Ishikawa (cell line): ENCODE measurements around the gene DNAJB7.

Source experiments
- CEBPB ChIP-seq: IDR thresholded peaks from 2 replicates; pipeline ENCODE4 v1.6.1; 2012
- CREB1 ChIP-seq: IDR thresholded peaks from 2 replicates; pipeline ENCODE4 v1.6.1; 2012; ENCODE audit warnings: low read depth
- EGR1 ChIP-seq: IDR thresholded peaks from 2 replicates; pipeline ENCODE4 v1.6.1; 2012
- EP300 ChIP-seq: IDR thresholded peaks from 2 replicates; pipeline ENCODE4 v1.6.1; 2012; ENCODE audit warnings: borderline replicate concordance
- FOXM1 ChIP-seq: IDR thresholded peaks from 2 replicates; pipeline ENCODE4 v1.6.1; 2012; ENCODE audit warnings: low read depth, borderline replicate concordance
- MAX ChIP-seq: IDR thresholded peaks from 2 replicates; pipeline ENCODE4 v1.6.1; 2012
- NFIC ChIP-seq: IDR thresholded peaks from 2 replicates; pipeline ENCODE4 v1.6.1; 2012
- RAD21 ChIP-seq: IDR thresholded peaks from 2 replicates; pipeline ENCODE4 v1.6.1; 2012; ENCODE audit warnings: low read depth
- REST ChIP-seq: IDR thresholded peaks from 2 replicates; pipeline ENCODE4 v1.6.1; 2012; ENCODE audit warnings: low read depth, mild to moderate bottlenecking
- TAF1 ChIP-seq: IDR thresholded peaks from 2 replicates; pipeline ENCODE4 v1.6.1; 2012; ENCODE audit warnings: low read depth, mild to moderate bottlenecking
- TCF12 ChIP-seq: IDR thresholded peaks from 2 replicates; pipeline ENCODE4 v1.6.1; 2012; ENCODE audit warnings: low read depth
- TEAD4 ChIP-seq: IDR thresholded peaks from 2 replicates; pipeline ENCODE4 v1.6.1; 2012
- YY1 ChIP-seq: IDR thresholded peaks from 2 replicates; pipeline ENCODE4 v1.6.1; 2012; ENCODE audit warnings: low read depth
- ZBTB7A ChIP-seq: IDR thresholded peaks from 2 replicates; pipeline ENCODE4 v1.6.1; 2012; ENCODE audit warnings: low read depth
- TF ChIP-seq, protein P1 (sequence below): IDR thresholded peaks from 2 replicates; pipeline ENCODE4 v1.6.1; 2012

The DNAJB7 gene

DNA sequence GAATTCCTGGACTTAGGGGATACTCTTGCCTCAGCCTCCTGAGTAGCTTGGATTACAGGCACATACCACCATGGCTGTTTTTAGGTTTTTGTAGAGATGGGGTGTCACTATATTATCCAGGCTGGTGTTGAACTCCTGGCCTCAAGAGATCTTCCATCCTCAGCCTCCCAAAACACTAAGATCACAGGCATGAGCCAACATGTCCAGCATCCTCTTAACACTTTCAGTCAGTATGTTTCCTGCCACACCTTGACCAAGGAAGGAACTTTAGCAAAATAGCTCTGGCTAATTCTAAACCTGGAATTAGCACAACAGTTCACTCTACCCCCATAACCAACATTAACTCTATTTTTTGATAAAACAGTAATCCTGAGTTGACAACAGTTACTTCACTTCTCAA, 27.2 kb upstream of the DNAJB7 start:
- TF ChIP-seq TEAD4, result no peak
- no peak for TF ChIP-seq CEBPB
- no peak for TF ChIP-seq TAF1
- no peak for TF ChIP-seq EGR1
- TF ChIP-seq CREB1, result no peak

- no peak for TF ChIP-seq CREB1
- TF ChIP-seq, protein P1, sequence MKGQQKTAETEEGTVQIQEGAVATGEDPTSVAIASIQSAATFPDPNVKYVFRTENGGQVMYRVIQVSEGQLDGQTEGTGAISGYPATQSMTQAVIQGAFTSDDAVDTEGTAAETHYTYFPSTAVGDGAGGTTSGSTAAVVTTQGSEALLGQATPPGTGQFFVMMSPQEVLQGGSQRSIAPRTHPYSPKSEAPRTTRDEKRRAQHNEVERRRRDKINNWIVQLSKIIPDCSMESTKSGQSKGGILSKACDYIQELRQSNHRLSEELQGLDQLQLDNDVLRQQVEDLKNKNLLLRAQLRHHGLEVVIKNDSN, result no peak
- no peak for TF ChIP-seq EGR1
- no peak for TF ChIP-seq RAD21
- TF ChIP-seq FOXM1, result no peak
- no peak for TF ChIP-seq REST
- no peak for TF ChIP-seq NFIC
- TF ChIP-seq CEBPB, result no peak
- TF ChIP-seq MAX, result no peak
- no peak for TF ChIP-seq EP300
- no peak for TF ChIP-seq ZBTB7A
- TF ChIP-seq TEAD4, result no peak
These were observed 17.0 kb upstream of the DNAJB7 start for GRCh38 chr22:40878922-40879321.

- TF ChIP-seq EGR1 (no peak), TCF12 (no peak), FOXM1 (no peak), MAX (no peak), TAF1 (no peak), YY1 (no peak), REST (no peak)
- TF ChIP-seq, protein P1, result no peak
These were observed 15.6 kb upstream of the DNAJB7 start for GRCh38 chr22:40877488-40877887.

DNA sequence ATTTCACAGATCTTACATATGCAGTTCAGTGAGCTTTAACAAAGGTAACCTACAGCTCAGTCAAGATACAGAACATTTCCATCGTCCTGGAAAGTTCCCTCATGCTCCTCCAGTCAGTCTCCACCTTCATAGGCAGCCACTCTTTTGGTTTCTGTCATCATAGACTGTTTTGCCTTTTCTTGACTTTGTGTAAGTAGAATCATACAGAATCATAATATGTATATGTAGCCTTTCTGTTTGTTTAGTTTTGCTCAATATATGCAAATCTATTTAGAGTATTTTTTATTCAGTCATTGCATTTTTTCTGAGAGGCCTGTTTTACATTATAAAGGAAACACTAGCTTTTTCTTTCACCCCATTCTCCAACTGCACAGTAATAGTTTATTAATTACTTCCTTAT, 15.0 kb upstream of the DNAJB7 start:
- TF ChIP-seq TEAD4, result no peak
- TF ChIP-seq CREB1, result no peak
- TF ChIP-seq, protein P1, result no peak
- TF ChIP-seq YY1, result no peak
- no peak for TF ChIP-seq REST
- no peak for TF ChIP-seq RAD21
- TF ChIP-seq EP300, result no peak
- no peak for TF ChIP-seq ZBTB7A
- no peak for TF ChIP-seq NFIC
- TF ChIP-seq TAF1, result no peak
- no peak for TF ChIP-seq FOXM1
- no peak for TF ChIP-seq MAX
- TF ChIP-seq EGR1, result no peak
- no peak for TF ChIP-seq CEBPB
- no peak for TF ChIP-seq TCF12
